Measurements from ENCODE around the gene CDKAL1. TPM values are rescaled to one million over a fixed set of nuclear protein-coding genes. Genes with fewer than 3 reads are reported as not detected.
A peak's percentile ranks its signal among the peaks of the same experiment; 100 is the strongest.

Gene CDKAL1
- total and polyA plus RNA-seq, 10 of the 15 experiments (the other 5 are each of a cell fraction or from before 2014, with no cell fraction given) = 10.7 to 26.9 (median 17.3) TPM

GRCh38 chr6:20680697-20681165, 146.5 kb downstream of the CDKAL1 start:
- CTCF ChIA-PET = interaction anchor here (0.7 kb wide), 1 partner anchor 29 kb away, joined by 3 read pairs; no protein-coding TSS in a partner anchor
- Histone ChIP-seq H4K20me1 (ENCODE audit: control insufficient read depth, insufficient read depth) (no peaks in the 10 kb centered on the region), H3K27ac (ENCODE audit: control insufficient read depth, insufficient read depth) (peak overlapping the region; percentile 24), H2AFZ (ENCODE audit: control insufficient read depth, low read depth, low read length) (no peak overlapping the region), H3K36me3 (ENCODE audit: control insufficient read depth in 2 of 2, insufficient read depth in 2 of 2, low read length in 1 of 2) (no peaks in the 10 kb centered on the region; a peak in 1 of 4 replicates), H3K4me1 (ENCODE audit: control insufficient read depth, insufficient read depth, low read length) (peaks cover 11% of the 10 kb centered on the region; the same call in 1 of the 2 replicates), H3K79me2 (ENCODE audit: control insufficient read depth, insufficient read depth, low read length) (no peaks in the 10 kb centered on the region; the same call in 1 of the 2 replicates), H3K9me3 (replicated peaks; ENCODE audit: control insufficient read depth, insufficient read depth, low read length) (no peaks in the 10 kb centered on the region; the same call in 2 of the 3 replicates), H3K9ac (ENCODE audit: control insufficient read depth, insufficient read depth, low read length) (no peak overlapping the region), H3K27me3 (replicated peaks in 1 of 2; ENCODE audit: control insufficient read depth in 2 of 2, insufficient read depth in 2 of 2, low read length in 1 of 2) (no peaks in the 10 kb centered on the region), H3K4me2 (ENCODE audit: control insufficient read depth, insufficient read depth) (peak overlapping the region; percentile 51; the same call in 1 of the 2 replicates), H3K4me3 (no peak overlapping the region)
- in situ Hi-C loops (cut with MboI) (no loop called here), intact Hi-C loops (cut with micrococcal nuclease; ENCODE audit: unreplicated experiment) (no loop called here)
- POLR2A ChIA-PET = no interaction called here
- ATAC-seq (peak; percentile 88), DNase-seq (ENCODE audit: low read depth, low spot score) (no peak), FAIRE-seq (no peak)
- BruUV-seq (replicated peaks) = no TSS peak
- SMC1A ChIA-PET (ENCODE audit: uncharacterized antibody, unreplicated experiment) = interaction anchor here (0.9 to 2.0 kb wide), 7 partner anchors 9 to 160 kb away, joined by 3 to 9 read pairs (median 4); no protein-coding TSS in a partner anchor
- TF ChIP-seq NFYA (IDR thresholded peaks at IDR 0.05; ENCODE audit: borderline replicate concordance, low read depth, low read length) = no peak
- TF ChIP-seq POLR2A (IDR thresholded peaks at IDR 0.05; ENCODE audit: low read depth, low read length) = no peak
- TF ChIP-seq USF2 (IDR thresholded peaks at IDR 0.05; ENCODE audit: borderline replicate concordance, low read depth, low read length) = no peak
- no peak for TF ChIP-seq ETV6 (conservative IDR thresholded peaks at IDR 0.05 in 1 of 2, IDR thresholded peaks at IDR 0.05 in 1 of 2; ENCODE audit: borderline replicate concordance in 1 of 2, low read depth in 1 of 2)
- no peak for TF ChIP-seq CBFB (IDR thresholded peaks at IDR 0.05; ENCODE audit: low read depth)
- TF ChIP-seq RUNX3 (IDR thresholded peaks at IDR 0.05; ENCODE audit: low read length) = no peak
- no peak for TF ChIP-seq MAX (IDR thresholded peaks at IDR 0.05; ENCODE audit: low read depth, low read length)
- no peak for TF ChIP-seq HCFC1 (IDR thresholded peaks at IDR 0.05; ENCODE audit: low read length)
- no peak for TF ChIP-seq CEBPZ (IDR thresholded peaks at IDR 0.05; ENCODE audit: low read depth, low read length)
- no peak for TF ChIP-seq STAT1 (conservative IDR thresholded peaks at IDR 0.05)
- TF ChIP-seq SREBF1 (IDR thresholded peaks at IDR 0.05; ENCODE audit: low read length) = no peak
- no peak for TF ChIP-seq YY1 (IDR thresholded peaks at IDR 0.05; ENCODE audit: low read depth, low read length)
- TF ChIP-seq, protein P1, sequence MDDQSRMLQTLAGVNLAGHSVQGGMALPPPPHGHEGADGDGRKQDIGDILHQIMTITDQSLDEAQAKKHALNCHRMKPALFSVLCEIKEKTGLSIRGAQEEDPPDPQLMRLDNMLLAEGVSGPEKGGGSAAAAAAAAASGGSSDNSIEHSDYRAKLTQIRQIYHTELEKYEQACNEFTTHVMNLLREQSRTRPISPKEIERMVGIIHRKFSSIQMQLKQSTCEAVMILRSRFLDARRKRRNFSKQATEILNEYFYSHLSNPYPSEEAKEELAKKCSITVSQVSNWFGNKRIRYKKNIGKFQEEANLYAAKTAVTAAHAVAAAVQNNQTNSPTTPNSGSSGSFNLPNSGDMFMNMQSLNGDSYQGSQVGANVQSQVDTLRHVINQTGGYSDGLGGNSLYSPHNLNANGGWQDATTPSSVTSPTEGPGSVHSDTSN (IDR thresholded peaks at IDR 0.05; ENCODE audit: insufficient replicate concordance, low read depth, low read length) = no peak
- TF ChIP-seq, protein P2, sequence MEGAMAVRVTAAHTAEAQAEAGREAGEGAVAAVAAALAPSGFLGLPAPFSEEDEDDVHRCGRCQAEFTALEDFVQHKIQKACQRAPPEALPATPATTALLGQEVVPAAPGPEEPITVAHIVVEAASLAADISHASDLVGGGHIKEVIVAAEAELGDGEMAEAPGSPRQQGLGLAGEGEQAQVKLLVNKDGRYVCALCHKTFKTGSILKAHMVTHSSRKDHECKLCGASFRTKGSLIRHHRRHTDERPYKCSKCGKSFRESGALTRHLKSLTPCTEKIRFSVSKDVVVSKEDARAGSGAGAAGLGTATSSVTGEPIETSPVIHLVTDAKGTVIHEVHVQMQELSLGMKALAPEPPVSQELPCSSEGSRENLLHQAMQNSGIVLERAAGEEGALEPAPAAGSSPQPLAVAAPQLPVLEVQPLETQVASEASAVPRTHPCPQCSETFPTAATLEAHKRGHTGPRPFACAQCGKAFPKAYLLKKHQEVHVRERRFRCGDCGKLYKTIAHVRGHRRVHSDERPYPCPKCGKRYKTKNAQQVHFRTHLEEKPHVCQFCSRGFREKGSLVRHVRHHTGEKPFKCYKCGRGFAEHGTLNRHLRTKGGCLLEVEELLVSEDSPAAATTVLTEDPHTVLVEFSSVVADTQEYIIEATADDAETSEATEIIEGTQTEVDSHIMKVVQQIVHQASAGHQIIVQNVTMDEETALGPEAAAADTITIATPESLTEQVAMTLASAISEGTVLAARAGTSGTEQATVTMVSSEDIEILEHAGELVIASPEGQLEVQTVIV (IDR thresholded peaks at IDR 0.05; ENCODE audit: borderline replicate concordance, partially characterized antibody) = no peak
- 63% methylated on average over 4 of the region's 4 CpGs for WGBS (ENCODE audit: insufficient coverage, insufficient replicate concordance, low lambda C conversion rate, missing lambda C conversion rate)
- RAD21 ChIA-PET (ENCODE audit: unreplicated experiment) = interaction anchor here (1.0 kb wide), 1 partner anchor 114 kb away, joined by 3 read pairs; no protein-coding TSS in a partner anchor
